HG03439 (cell line): Measurements from ENCODE around the gene ABCA4.

Source experiments
- ATAC-seq: cut with Tn5 transposase; IDR thresholded peaks from one replicate; pipeline ENCODE4 v1.9.1; 2021; ENCODE audit warnings: mild to moderate bottlenecking, moderate library complexity; ENCODE audit not compliant: unreplicated experiment

Gene ABCA4

DNA sequence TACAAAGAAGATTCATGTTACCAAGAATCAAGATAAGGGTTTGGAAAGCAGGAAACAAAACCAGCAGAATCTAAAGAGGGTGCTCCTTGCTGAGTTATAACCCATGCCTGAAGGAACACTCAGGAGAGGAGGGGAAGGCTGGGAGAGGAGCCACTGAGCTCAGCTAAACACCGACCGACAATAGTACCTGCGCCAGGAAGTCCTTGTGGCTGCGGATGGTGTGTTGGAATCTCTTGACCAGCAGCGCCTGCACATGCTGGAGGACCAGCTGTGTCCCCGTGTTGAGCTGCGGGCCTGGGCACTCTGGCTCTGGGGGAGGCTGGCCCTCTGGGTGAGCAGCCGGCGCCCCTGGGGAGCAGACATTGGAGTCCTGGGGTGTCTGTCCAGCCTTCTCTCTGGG is 89.4 kb downstream of the ABCA4 start:
- ATAC-seq: no peak

GRCh38 chr1:94031154-94031553 is 89.8 kb downstream of the ABCA4 start:
- no peak for ATAC-seq

DNA sequence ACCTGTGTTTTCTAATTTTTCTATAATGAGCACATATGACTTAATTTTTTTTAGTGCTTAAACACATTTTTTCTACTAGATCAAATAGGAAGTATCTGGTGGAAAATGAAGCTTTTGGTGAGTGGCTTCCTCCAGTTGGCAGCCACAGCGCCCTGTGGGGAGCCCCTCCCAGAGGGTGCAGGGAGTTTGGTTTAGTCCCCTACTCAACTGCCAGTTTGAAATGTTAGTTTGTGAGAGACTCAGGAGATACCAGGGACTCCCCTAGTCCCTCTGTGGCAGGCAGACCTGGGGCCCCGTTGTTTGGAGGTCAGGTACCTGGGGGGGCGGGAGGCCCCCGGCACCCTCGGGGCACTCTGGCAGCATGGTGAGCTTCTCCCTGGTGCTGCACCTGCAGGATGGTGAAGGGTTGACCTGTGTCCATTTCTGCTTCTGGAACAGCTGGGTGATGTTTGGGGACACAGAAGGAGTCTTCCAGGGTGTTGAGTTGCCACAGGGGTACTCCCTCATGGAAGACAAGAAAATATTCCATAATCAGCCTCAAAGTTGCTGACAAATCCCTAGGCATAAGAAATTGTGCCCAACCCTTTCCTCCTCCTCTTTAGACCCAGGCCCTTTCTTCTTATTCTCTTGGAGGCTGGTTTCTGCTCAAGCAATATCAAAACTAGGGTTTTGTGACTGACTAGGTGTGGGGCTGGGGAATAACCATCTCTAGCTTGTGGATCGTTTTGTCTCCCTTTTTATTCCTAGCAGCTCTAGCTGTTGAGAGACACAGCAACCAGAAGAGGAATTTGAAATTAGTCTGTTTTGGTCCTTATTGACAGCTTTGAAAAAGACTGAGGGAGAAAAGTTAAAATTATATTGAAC is 91.6 kb downstream of the ABCA4 start:
- ATAC-seq: no peak

DNA sequence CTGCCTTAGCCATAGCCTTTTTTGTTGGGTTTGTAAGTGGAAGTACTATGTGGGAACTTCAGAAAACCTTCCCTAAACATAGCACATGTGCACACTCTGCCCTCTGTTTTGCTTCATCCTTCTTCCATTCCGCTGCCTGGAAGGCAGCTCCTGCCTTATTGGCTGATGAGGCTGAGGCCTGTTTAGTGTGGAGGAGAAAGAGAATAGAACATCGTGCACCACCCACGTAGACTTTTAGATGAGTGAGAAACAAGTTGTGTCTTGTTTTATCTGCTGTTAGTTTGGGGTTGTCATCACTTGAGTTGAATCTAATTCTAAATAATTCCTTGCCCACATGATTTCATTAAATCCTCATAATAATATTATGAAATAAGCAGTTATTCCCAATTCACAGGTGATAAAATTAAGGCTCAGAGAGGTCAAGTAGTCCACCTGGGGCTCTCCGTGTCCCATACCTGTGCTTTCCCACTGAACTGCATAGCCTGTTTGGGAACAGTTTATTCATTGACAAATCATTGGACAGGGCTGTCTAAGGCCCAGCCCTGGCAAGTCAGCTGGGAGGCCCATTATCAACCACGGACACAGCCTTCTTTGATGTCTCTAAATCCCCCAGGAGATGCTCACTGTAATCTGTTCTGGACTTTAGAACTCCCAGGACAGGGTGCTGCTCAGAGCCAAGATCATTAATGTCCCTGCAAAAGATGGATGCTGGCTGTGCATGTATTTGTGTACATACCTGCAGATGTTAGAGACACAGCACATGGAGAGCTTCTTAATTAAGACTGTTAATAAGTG is 93.0 kb downstream of the ABCA4 start:
- no peak for ATAC-seq

DNA sequence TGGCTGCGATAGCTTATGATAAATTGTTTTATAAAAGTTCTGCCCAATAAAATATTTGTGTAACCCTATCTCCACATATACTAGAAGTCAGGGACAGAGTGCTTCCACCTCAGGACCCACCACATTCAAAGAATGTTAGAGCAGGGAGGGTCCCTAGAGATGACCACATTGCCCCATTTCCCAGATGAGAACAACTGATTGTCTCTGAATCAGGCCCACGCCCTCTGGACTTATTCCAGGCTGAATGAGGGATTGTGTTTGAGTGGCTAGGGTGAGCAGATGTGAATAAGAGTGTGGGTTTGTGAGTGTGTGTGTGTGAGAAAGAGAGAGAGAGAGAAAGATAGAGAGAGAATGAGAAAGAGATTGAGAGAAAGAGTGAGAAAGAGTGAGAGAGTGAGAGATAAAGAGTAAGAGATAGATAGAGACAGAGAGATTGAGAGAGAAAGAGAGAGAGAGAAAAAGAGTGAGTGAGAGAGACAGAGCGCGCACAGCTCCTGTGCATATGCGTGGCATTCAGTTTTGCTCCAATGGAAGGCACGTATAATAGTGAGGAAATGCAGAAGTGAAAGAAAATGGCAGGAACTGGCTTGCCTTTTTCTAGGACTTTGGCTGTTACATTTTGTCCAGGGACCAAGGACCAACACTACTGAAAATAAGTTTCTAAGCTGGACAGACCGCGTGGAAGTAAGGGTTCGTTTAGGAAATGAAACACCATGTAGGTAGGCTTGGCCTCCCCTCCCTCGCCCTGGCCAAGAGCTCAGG is 94.1 kb downstream of the ABCA4 start:
- ATAC-seq: no peak

- ATAC-seq: no peak
Observed at GRCh38 chr1:94025383-94026340, 95.3 kb downstream of the ABCA4 start.

- ATAC-seq: no peak
Observed at GRCh38 chr1:94024104-94024792, 96.7 kb downstream of the ABCA4 start.

DNA sequence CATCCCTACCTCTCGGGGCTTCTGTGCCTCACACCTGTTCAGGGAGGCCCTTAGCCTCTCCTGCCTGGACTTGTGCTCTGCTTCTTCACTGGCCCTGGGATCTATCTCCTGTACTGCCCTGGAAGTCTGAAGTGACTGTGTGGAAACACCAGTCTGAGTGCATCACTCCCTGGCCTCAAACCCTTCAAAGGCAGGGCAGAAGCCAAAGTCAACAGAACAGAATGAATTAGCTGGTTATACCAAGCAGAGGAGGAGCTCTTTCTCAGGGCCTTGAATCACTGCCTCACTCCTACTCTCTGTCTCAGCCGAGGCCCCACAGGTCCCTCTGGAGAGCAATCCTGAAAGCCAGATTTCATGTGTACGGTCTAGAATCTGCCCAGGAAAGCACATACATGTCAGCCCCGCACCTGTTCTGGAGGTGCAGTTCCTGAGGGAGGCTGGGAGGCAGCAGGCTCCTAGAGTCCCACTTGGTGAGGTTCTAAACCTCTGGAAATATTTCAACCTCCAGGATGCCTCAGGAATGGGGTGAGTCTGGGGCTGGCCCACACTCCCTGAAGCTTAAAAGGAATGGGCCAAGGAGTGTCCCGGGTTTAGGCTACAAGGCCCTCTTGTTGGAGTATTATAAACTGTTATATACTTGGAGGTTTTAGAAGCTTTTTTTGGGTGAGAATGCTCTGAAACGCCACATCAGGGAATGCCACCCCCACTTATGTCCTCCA is 98.3 kb downstream of the ABCA4 start:
- ATAC-seq: no peak

DNA sequence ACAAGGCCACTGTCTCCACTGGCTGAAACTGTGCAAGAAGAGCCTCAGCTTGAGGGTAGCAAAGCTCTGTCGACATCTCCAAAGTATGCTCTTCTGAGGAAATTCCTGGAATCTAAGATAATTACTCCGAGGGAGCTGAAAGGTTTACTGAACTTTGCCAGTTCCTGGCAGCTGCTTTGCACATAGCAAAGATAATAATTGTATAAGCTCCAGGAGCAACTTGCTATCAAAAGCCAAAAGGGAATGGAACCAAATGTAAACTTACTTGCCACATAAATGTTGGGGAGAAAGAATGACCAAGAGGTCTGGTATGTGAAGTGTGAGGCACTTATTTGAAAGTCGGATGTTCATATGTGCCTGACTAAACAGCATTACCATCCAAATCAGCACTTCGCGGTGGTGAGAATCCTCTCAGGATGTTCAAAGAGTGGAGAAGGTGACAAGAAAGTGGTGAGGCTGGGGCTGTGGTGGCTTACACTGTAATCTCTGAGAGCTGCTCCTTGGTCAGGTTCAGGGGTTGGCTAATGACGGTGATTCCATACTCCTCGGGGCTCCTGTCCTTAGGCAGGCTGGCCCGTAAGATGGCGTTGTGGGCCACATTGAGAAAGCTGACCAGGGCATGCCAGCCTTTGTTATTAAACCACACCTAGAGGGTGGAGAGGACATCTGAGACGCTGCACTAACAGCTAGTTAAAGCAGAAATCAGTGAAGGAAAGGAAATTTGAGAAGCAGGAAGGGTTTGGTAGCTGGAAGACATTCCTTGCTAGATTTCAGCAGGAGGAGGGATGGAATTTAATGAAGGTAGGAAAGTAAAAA is 100.0 kb downstream of the ABCA4 start:
- ATAC-seq: no peak

DNA sequence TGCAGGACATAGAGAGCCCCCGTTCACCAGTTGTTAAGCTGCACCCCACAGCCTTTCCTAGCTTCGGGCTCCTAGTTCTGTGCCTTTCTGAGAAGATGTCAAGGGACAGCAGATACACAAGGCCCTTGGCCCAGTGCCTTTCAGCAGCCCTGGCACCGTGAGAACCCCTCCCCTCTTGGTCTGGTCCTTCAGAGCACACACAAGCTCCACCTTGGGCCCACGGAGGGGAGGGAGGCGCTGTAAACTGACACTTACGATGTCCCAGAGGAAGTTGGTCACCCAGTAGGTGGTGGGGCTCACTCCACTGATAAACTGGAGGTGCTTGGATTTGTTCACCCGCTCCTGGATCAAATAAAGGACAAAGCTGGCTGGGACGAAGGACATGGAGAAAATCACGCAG is 101.6 kb downstream of the ABCA4 start:
- no peak for ATAC-seq

DNA sequence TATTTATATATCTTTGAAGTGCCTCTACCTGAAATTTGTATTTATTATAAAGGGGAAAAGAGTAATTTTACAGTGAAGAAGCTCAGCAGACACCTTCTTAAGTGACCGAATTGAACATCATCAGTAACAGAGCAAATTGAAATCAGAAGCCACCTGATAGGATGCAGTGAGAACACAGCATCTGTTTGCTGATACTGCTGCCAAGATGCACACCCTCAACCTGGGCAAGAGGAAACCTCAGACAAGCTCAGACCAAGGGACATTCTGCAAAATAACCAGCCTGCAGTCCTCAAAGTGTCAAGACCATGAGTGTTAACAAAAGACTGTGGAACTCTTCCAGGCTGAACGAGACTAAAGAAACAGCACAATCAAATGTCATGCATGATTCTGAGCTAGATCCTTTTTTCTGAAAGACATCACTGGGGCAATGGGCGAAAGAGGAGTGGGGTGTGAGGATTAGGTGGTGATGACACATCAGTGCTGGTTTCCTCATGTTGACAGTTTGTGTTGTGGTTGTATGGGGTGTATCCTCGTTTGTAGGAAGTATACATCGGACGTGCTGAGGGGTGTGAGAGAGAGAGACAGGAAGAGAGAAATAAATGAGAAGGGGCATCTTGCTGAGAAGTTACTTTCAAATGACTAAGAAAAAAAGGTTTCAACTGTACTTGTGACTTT is 103.7 kb downstream of the ABCA4 start:
- no peak for ATAC-seq

DNA sequence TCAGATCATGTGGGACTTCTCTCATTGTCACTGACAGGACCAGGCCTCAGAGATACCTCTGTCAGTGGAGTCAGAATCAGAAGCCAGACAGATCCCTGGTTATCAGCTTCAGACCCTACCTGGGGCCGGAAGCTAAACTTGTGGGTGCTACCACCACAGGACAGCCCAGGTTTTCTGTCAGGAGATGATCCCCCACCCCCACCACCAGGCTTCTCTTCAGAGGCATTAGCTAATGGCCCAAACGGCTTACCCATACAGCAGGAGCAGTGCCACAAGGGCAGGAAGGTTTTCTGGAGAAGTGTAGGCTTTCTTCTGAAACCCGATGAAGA is 105.5 kb downstream of the ABCA4 start:
- no peak for ATAC-seq

GRCh38 chr1:94014635-94015488 is 106.1 kb downstream of the ABCA4 start:
- no peak for ATAC-seq

GRCh38 chr1:94014087-94014486 is 106.9 kb downstream of the ABCA4 start:
- ATAC-seq: no peak

DNA sequence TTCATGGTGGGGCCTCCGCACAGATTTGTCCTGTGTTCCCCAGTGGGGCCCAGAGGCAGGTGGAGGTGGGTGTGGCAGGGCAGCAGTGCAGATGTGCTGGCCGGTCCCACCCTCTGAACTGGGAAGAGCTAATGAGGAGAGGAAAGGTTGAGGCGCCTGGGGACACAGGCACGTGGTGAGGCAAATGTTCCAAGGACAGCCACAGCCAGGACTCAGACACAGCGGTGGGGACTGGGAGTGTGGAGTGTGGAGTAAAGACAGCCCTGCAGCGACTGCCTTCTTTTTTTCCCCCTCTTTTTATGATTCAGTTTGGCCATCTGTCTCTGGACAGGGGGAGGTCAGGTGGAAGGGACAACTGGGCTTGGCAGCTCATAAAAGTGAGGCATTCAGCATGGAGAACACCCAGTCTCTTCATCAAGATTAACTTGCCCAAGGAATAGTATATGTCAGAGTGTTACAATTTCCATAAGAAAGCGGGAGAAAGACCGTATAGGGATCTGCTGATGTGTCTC is 107.5 kb downstream of the ABCA4 start:
- ATAC-seq: no peak

DNA sequence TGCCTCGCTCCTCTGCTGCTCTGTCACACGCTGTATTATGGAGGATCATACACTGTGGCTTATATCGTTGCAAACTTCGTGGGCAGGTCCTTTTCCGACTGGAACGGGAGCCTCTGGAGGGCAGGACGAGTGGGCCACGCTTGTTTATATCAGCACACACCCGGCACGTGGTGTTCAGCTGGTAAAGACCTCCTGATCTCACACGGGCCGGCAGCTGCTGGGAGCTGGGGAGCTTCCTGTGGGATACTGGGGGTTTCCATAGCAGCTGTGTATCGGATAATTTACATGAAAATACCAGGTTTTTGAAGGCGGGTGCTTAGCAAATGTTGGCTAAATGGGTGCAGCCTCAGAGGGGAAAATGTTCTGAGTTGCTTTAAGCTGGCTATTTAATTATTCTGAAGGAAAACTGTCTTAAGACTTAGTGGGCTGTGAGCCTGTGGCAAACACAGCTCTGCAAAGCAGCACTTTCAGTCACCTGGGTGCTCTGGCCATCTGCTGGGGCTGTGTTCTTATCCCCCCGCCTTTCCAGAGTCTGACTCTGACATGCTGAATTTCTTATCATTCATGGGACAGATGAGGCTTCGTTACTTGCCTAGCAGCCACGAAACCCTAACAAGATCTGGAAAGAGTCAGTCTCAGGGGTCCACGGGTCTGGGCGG is 108.1 kb downstream of the ABCA4 start:
- no peak for ATAC-seq
